HepG2 (cell line): ENCODE data around the gene ZNF670. TPM values are rescaled to one million over a fixed set of nuclear protein-coding genes. Genes with fewer than 3 reads are reported as not detected.

Experiments
- ATAC-seq: fragments of 200-7000 bp; cut with Tn5 transposase; 3 replicates; pipeline ENCODE4 v1.9.1; 2020; ENCODE audit warnings: mild to moderate bottlenecking, moderate library complexity
- BruUV-seq: library from RNA; stranded (reverse); fragments of 400-500 nt; replicated peaks from 2 replicates; lab custom pipeline; 2021; lab: Mats Ljungman, UMichigan
- CTCF ChIA-PET: fragments of 300-600 bp; formaldehyde crosslinking; extraction: SDS; loops from one replicate; lab custom pipeline; 2021; ENCODE audit warnings: low total read pairs, inconsistent platforms, low intra/inter-chr PET ratio; lab: Yijun Ruan, JAX
- POLR2A ChIA-PET: fragments of 350-600 bp; sonication (Branson Sonifier 250); formaldehyde crosslinking; loops from one replicate; lab custom pipeline; 2020; ENCODE audit warnings: antibody characterized with exemption, inconsistent platforms; lab: Yijun Ruan, JAX
- DNase-seq: peaks from one replicate; pipeline ENCODE4 v3.0.0-alpha.2; 2015; ENCODE audit warnings: low spot score
- FAIRE-seq: peaks from 3 replicates; lab custom pipeline; 2011; peaks lifted over from hg19 to GRCh38; lab: Jason Lieb, UNC
- H2AFZ ChIP-seq: one replicate; pipeline ENCODE4 v1.6.1; 2011; ENCODE audit warnings: low read length, inconsistent platforms
- H3K27ac ChIP-seq: fragments of 300-600 bp; 3 replicates; pipeline ENCODE4 v1.8.0; 2011; ENCODE audit warnings: mixed run types, mild to moderate bottlenecking, mixed read lengths, low read length, inconsistent platforms; ENCODE audit not compliant: insufficient read depth; ENCODE audit errors: extremely low read length
- H3K27me3 ChIP-seq, 2 experiments: fragments of 200-600 bp in 1 of 2; 2 replicates in 1 of 2; 3 replicates in 1 of 2; pipeline versions ENCODE4 v1.6.0 to v1.8.0; 2011; ENCODE audit warnings: low read length in 2 of 2, mild to moderate bottlenecking in 2 of 2, moderate library complexity in 2 of 2, inconsistent platforms in 1 of 2; ENCODE audit not compliant: insufficient read depth in 2 of 2, control insufficient read depth in 1 of 2
- H3K36me3 ChIP-seq, 2 experiments: fragments of 200-600 bp in 1 of 2; replicated peaks in 1 of 2; 2 replicates in 1 of 2; 3 replicates in 1 of 2; pipeline versions ENCODE4 v1.5.1 to v1.8.0; 2011; ENCODE audit warnings: low read length in 2 of 2, inconsistent platforms in 1 of 2; ENCODE audit not compliant: insufficient read depth in 2 of 2, control insufficient read depth in 1 of 2
- H3K4me1 ChIP-seq: 2 replicates; pipeline ENCODE4 v1.5.1; 2012; ENCODE audit warnings: low read length, inconsistent platforms; ENCODE audit not compliant: insufficient read depth
- H3K4me2 ChIP-seq: 2 replicates; pipeline ENCODE4 v1.6.0; 2011; ENCODE audit warnings: low read depth, low read length, inconsistent platforms
- H3K4me3 ChIP-seq, 3 experiments: fragments of 200-600 bp in 1 of 3; sonication (generic), shearing (Covaris generic) in 1 of 3; replicated peaks in 1 of 3; 2 replicates each; pipeline ENCODE4 v1.5.1; 2011 to 2016; ENCODE audit warnings: low read length in 3 of 3, inconsistent platforms in 2 of 3, low read depth in 2 of 3, mild to moderate bottlenecking in 2 of 3, control low read depth in 1 of 3, mixed read lengths in 1 of 3; ENCODE audit not compliant: insufficient read depth in 1 of 3
- H3K79me2 ChIP-seq: one replicate; pipeline ENCODE4 v1.6.1; 2011; ENCODE audit warnings: low read length, inconsistent platforms; ENCODE audit not compliant: insufficient read depth
- H3K9ac ChIP-seq: 2 replicates; pipeline ENCODE4 v1.6.0; 2011; ENCODE audit warnings: mild to moderate bottlenecking, low read depth, low read length, inconsistent platforms; ENCODE audit not compliant: insufficient read depth
- H3K9me3 ChIP-seq: 2 replicates; pipeline ENCODE4 v1.5.1; 2012; ENCODE audit warnings: mild to moderate bottlenecking, low read length
- H4K20me1 ChIP-seq: 2 replicates; pipeline ENCODE4 v1.6.0; 2011; ENCODE audit warnings: inconsistent platforms, mild to moderate bottlenecking, low read length, moderate library complexity; ENCODE audit not compliant: insufficient read depth
- CC2D1A ChIP-seq: sonication (generic); formaldehyde crosslinking; IDR thresholded peaks from 2 replicates; pipeline ENCODE4 v1.8.1; 2023; ENCODE audit warnings: mild to moderate bottlenecking, missing genetic modification reagents
- CHD2 ChIP-seq: IDR thresholded peaks from 2 replicates; pipeline ENCODE4 v1.6.1; 2011; ENCODE audit warnings: low read depth, low read length, improper control_type of control experiment
- NCOA2 ChIP-seq: sonication (generic); formaldehyde crosslinking; IDR thresholded peaks from 2 replicates; pipeline ENCODE4 v1.8.0; 2022; ENCODE audit warnings: inconsistent platforms
- ONECUT2 ChIP-seq: sonication (generic); formaldehyde crosslinking; IDR thresholded peaks from 2 replicates; pipeline ENCODE4 v1.4.0; 2020; ENCODE audit warnings: missing genetic modification reagents
- PHF21A ChIP-seq: sonication (generic); formaldehyde crosslinking; IDR thresholded peaks from 2 replicates; pipeline ENCODE4 v1.5.0; 2020; ENCODE audit warnings: mild to moderate bottlenecking, missing genetic modification reagents
- REXO4 ChIP-seq: sonication (generic); formaldehyde crosslinking; IDR thresholded peaks from 2 replicates; pipeline ENCODE4 v1.8.0; 2022; ENCODE audit warnings: missing genetic modification reagents, mild to moderate bottlenecking, borderline replicate concordance
- RXRA ChIP-seq: sonication (generic); formaldehyde crosslinking; IDR thresholded peaks from 2 replicates; pipeline ENCODE4 v1.5.1; 2020; ENCODE audit warnings: missing genetic modification reagents
- SP5 ChIP-seq: IDR thresholded peaks from 2 replicates; pipeline ENCODE4 v1.6.1; 2016; ENCODE audit warnings: low read depth, borderline replicate concordance
- SPEN ChIP-seq: sonication (generic); formaldehyde crosslinking; IDR thresholded peaks from 2 replicates; pipeline ENCODE4 v1.5.1; 2020; ENCODE audit warnings: low read depth, mild to moderate bottlenecking, missing genetic modification reagents
- ZFX ChIP-seq: sonication (generic); formaldehyde crosslinking; IDR thresholded peaks from 2 replicates; pipeline ENCODE4 v1.4.0; 2020; ENCODE audit warnings: mild to moderate bottlenecking, low read depth, missing genetic modification reagents, moderate library complexity
- ZNF333 ChIP-seq: sonication (generic); formaldehyde crosslinking; IDR thresholded peaks from 2 replicates; pipeline ENCODE4 v1.4.0; 2020; ENCODE audit warnings: mild to moderate bottlenecking, missing genetic modification reagents, borderline replicate concordance
- ZNF451 ChIP-seq: sonication (generic); formaldehyde crosslinking; IDR thresholded peaks from 2 replicates; pipeline ENCODE4 v1.5.0; 2020; ENCODE audit warnings: mild to moderate bottlenecking, missing genetic modification reagents
- WGBS: methylation state at CpG from one replicate; pipeline ENCODE4 v1.1.6; 2017; ENCODE audit warnings: low lambda C conversion rate; 5-methylcytosine and 5-hydroxymethylcytosine counted together
- in situ Hi-C: cut with HindIII; loops from 2 replicates; pipeline ENCODE4 v1.10.0; 2017; ENCODE audit warnings: low pct_unique_long_range_greater_than_20kb; ENCODE audit not compliant: extremely low pct_ligation_motif_present
- intact Hi-C: fragments of 100-400 bp; cut with micrococcal nuclease; formaldehyde crosslinking; loops from one replicate; pipeline ENCODE4 v1.10.0; 2022; ENCODE audit not compliant: unreplicated experiment
- polyA plus RNA-seq, 8 experiments: library from polyadenylated mRNA; depleted of rRNA in 3 of 8; stranded (reverse) in 7 of 8; unstranded in 1 of 8; fragments of >200 nt; fragmentation: Illumina TruSeq in 4 of 8; extraction: Trizol in 4 of 8; gene quantifications; 2 replicates each; pipeline versions ENCODE4 v1.2.1 to v1.2.3, GENCODE V29; 2011 to 2016; ENCODE audit warnings: low read depth in 4 of 8, missing spikeins in 1 of 8, mixed read lengths in 1 of 8; ENCODE audit not compliant: insufficient read depth in 1 of 8
- total RNA-seq, 5 experiments: library from RNA; depleted of rRNA; stranded (reverse); fragments of >200 nt; fragmentation: Illumina TruSeq; extraction: Trizol; gene quantifications; 2 replicates each; pipeline ENCODE4 v1.2.3, GENCODE V29; 2016; ENCODE audit warnings: low read depth in 1 of 5
- TF ChIP-seq, protein P1 (sequence below): sonication (generic); formaldehyde crosslinking; conservative IDR thresholded peaks from 2 replicates; pipeline ENCODE4 v1.8.1; 2023; ENCODE audit warnings: missing genetic modification reagents
- TF ChIP-seq, protein P2 (sequence below): sonication (generic); formaldehyde crosslinking; IDR thresholded peaks from 2 replicates; pipeline ENCODE4 v1.4.0; 2020; ENCODE audit warnings: low read depth, mild to moderate bottlenecking, missing genetic modification reagents
- TF ChIP-seq, protein P3 (sequence below): sonication (generic); formaldehyde crosslinking; conservative IDR thresholded peaks from 2 replicates; pipeline ENCODE4 v1.8.0; 2022; ENCODE audit warnings: mild to moderate bottlenecking, moderate library complexity, missing genetic modification reagents

The ZNF670 gene
- total and polyA plus RNA-seq, 2 of the 13 experiments (the other 11 are each of a cell fraction or from before 2014, with no cell fraction given): 4.2 to 10.9 TPM

- Histone ChIP-seq H4K20me1 (peaks cover under 1% of the 10 kb centered on the region; the same call in 1 of the 2 replicates), H3K79me2 (peaks cover 3% of the 10 kb centered on the region), H3K36me3 (peaks cover 0 to 20% of the 10 kb centered on the region in 2 experiments; a peak in 3 of 5 replicates), H3K27me3 (no peaks in the 10 kb centered on the region), H2AFZ (no peak overlapping the region), H3K27ac (no peak overlapping the region), H3K9me3 (no peaks in the 10 kb centered on the region; the same call in 1 of the 2 replicates), H3K4me1 (peaks cover 1% of the 10 kb centered on the region; the same call in 1 of the 2 replicates), H3K4me3 (no peak overlapping the region), H3K4me2 (no peak overlapping the region), H3K9ac (no peak overlapping the region)
- in situ Hi-C loops (no loop called here), intact Hi-C loops (no loop called here)
- TF ChIP-seq PHF21A (CRISPR knock-in tag) (no peak), CHD2 (no peak), ZNF451 (CRISPR knock-in tag) (no peak), ZFX (CRISPR knock-in tag) (no peak), NCOA2 (CRISPR knock-in tag) (no peak), REXO4 (CRISPR knock-in tag) (no peak), CC2D1A (CRISPR knock-in tag) (no peak), SPEN (CRISPR knock-in tag) (no peak), ZNF333 (CRISPR knock-in tag) (no peak)
- WGBS: 88% methylated on average over 5 of the region's 5 CpGs
- ChIA-PET CTCF (no interaction called here), POLR2A (no interaction called here)
- DNase-seq (no peak), ATAC-seq (no peak; the same call in 2 of the 3 replicates), FAIRE-seq (no peak)
- BruUV-seq: no TSS peak
Observed at GRCh38 chr1:247096958-247097357, 18.3 kb upstream of the ZNF670 start.

GRCh38 chr1:247096544-247096943 lies 17.9 kb upstream of the ZNF670 start:
- no peaks in the 10 kb centered on the region; the same call in 1 of the 2 replicates for H3K9me3 ChIP-seq
- H3K4me1 ChIP-seq: no peaks in the 10 kb centered on the region
- no peak overlapping the region for H3K27ac ChIP-seq
- ChIA-PET CTCF (no interaction called here), POLR2A (no interaction called here)
- H3K9ac ChIP-seq: no peak overlapping the region
- H3K79me2 ChIP-seq: no peaks in the 10 kb centered on the region
- H3K27me3 ChIP-seq: no peaks in the 10 kb centered on the region
- no peak for DNase-seq
- H3K4me2 ChIP-seq: no peak overlapping the region
- peaks cover 0 to 16% of the 10 kb centered on the region in 2 experiments; a peak in 3 of 5 replicates for H3K36me3 ChIP-seq
- H3K4me3 ChIP-seq: no peak overlapping the region
- H2AFZ ChIP-seq: no peak overlapping the region
- BruUV-seq: no TSS peak
- FAIRE-seq: no peak
- 94% methylated on average over 5 of the region's 5 CpGs for WGBS
- intact Hi-C loops: no loop called here
- in situ Hi-C loops: no loop called here
- H4K20me1 ChIP-seq: no peaks in the 10 kb centered on the region
- ATAC-seq: no peak; the same call in 2 of the 3 replicates
- TF ChIP-seq SP5 (CRISPR knock-in tag) (no peak), ONECUT2 (CRISPR knock-in tag) (no peak), RXRA (CRISPR knock-in tag) (no peak)
- TF ChIP-seq, protein P1, sequence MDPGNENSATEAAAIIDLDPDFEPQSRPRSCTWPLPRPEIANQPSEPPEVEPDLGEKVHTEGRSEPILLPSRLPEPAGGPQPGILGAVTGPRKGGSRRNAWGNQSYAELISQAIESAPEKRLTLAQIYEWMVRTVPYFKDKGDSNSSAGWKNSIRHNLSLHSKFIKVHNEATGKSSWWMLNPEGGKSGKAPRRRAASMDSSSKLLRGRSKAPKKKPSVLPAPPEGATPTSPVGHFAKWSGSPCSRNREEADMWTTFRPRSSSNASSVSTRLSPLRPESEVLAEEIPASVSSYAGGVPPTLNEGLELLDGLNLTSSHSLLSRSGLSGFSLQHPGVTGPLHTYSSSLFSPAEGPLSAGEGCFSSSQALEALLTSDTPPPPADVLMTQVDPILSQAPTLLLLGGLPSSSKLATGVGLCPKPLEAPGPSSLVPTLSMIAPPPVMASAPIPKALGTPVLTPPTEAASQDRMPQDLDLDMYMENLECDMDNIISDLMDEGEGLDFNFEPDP (CRISPR knock-in tag): no peak
- TF ChIP-seq, protein P2, sequence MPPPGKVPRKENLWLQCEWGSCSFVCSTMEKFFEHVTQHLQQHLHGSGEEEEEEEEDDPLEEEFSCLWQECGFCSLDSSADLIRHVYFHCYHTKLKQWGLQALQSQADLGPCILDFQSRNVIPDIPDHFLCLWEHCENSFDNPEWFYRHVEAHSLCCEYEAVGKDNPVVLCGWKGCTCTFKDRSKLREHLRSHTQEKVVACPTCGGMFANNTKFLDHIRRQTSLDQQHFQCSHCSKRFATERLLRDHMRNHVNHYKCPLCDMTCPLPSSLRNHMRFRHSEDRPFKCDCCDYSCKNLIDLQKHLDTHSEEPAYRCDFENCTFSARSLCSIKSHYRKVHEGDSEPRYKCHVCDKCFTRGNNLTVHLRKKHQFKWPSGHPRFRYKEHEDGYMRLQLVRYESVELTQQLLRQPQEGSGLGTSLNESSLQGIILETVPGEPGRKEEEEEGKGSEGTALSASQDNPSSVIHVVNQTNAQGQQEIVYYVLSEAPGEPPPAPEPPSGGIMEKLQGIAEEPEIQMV (CRISPR knock-in tag): no peak
- TF ChIP-seq, protein P3, sequence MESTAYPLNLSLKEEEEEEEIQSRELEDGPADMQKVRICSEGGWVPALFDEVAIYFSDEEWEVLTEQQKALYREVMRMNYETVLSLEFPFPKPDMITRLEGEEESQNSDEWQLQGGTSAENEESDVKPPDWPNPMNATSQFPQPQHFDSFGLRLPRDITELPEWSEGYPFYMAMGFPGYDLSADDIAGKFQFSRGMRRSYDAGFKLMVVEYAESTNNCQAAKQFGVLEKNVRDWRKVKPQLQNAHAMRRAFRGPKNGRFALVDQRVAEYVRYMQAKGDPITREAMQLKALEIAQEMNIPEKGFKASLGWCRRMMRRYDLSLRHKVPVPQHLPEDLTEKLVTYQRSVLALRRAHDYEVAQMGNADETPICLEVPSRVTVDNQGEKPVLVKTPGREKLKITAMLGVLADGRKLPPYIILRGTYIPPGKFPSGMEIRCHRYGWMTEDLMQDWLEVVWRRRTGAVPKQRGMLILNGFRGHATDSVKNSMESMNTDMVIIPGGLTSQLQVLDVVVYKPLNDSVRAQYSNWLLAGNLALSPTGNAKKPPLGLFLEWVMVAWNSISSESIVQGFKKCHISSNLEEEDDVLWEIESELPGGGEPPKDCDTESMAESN: no peak
